ENCODE data around the gene LIMS1.

GRCh38 chr2:108625186-108625827 is 91.0 kb downstream of the LIMS1 start:
- TF ChIP-seq EZH2 (IDR thresholded peaks at IDR 0.05; ENCODE audit: insufficient read depth, poor library complexity, severe bottlenecking) (no peak), EZH2phosphoT487 (IDR thresholded peaks at IDR 0.05; ENCODE audit: insufficient read depth, low read depth) (no peak)

Data from GM23248 (cell line).